GM12872 (cell line): ENCODE measurements around the gene HLCS.

Experiments
- TF ChIP-seq, protein P1 (sequence below): IDR thresholded peaks from 3 replicates; pipeline ENCODE4 v1.5.1; 2011; ENCODE audit warnings: low read depth, mild to moderate bottlenecking, low read length, moderate library complexity; ENCODE audit not compliant: insufficient read depth

The HLCS gene

DNA sequence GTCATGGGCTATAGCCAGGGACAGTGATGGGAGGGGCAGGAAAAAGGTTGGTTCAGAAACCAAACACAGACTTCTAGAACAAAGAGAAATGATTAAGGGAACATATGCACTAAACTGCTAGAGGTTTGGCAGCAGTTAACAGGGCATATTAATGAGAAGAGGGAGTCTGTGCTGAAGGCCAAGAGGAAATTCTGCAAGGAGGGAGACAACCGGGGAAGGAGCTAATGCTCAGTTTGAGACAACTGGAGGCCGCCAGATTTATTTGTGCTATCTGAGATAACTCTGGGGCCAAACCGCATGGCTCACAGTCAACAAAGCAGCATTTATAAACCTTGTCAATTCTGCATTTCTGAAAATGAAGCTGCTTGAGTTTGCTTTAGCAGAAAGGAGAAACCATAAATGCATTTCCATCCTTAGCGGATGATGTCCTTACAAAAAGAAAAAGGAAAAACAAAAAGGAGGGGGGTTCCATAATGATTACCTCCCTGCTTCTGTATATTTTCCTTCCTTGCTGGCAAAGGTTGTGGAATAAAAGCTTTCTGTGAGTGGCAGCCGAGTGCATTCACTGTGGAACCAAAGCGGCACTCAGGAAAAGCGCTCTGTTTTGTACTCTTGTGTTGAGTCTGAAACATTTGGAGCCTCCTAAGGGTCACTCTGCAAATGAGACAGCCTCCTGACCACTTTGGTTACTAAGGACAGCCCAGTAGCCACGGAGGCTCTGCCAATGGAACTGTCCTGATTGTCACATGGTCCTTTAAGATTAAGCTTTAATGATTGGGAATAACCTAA is 197.2 kb downstream of the HLCS start:
- TF ChIP-seq, protein P1, sequence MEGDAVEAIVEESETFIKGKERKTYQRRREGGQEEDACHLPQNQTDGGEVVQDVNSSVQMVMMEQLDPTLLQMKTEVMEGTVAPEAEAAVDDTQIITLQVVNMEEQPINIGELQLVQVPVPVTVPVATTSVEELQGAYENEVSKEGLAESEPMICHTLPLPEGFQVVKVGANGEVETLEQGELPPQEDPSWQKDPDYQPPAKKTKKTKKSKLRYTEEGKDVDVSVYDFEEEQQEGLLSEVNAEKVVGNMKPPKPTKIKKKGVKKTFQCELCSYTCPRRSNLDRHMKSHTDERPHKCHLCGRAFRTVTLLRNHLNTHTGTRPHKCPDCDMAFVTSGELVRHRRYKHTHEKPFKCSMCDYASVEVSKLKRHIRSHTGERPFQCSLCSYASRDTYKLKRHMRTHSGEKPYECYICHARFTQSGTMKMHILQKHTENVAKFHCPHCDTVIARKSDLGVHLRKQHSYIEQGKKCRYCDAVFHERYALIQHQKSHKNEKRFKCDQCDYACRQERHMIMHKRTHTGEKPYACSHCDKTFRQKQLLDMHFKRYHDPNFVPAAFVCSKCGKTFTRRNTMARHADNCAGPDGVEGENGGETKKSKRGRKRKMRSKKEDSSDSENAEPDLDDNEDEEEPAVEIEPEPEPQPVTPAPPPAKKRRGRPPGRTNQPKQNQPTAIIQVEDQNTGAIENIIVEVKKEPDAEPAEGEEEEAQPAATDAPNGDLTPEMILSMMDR: no peak

DNA sequence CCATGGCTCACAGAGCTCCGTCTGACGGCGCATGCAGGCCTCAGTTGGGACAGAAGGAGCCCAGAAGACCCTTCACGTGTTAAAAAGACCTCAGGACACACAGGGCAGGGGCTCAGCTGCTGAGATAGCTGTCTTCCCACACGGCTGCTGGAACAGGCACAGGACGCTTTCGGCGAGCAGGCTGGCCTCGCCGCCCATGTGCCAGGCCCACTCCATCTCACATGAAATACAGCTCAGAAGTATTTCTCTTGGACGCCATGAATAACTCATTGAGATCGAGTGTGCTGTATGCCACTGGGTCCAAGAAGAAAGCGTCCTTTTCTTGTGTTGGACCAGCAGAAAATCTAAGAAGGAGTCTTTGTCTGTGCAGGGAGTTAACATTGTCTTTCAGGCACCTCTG is 198.0 kb downstream of the HLCS start:
- TF ChIP-seq, protein P1: no peak

DNA sequence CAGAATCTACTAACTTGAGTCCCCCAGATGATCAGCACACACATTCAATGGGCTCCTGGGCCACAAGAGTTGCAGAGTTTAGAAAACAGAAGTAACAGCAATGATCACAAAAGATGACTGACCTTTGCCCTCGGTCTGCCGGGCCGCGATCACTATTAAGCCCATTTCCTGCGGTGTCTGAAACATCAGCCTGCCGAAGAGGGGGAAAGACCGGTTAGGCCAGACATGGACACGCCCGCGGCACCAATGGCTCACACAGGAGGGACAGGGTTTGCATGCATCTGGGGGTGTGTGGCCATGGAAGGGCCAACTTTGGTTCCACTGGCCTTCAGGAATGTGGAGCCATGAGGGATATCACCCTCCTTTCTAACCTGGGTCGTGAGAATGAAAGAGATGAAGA is 199.4 kb downstream of the HLCS start:
- TF ChIP-seq, protein P1: no peak

DNA sequence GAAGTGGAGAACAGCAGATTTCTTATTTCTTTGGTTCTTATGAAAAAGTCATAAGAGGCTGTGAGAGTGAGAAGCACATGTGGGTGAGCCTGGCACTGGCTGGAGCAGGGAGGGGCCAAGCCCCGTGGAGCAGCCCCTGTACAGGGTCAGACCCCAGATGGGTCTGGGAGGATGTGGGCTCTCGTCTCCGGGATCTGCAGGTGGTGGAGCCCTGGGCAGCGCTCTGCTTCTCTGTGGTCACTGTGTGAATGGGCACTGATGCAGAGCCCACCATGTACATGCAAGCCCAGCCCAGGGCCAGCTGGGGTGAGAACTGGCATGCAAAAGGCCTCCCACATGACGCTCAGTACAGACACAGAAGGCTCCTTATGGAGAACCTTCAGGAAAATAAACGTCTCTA is 200.0 kb downstream of the HLCS start:
- TF ChIP-seq, protein P1: no peak

DNA sequence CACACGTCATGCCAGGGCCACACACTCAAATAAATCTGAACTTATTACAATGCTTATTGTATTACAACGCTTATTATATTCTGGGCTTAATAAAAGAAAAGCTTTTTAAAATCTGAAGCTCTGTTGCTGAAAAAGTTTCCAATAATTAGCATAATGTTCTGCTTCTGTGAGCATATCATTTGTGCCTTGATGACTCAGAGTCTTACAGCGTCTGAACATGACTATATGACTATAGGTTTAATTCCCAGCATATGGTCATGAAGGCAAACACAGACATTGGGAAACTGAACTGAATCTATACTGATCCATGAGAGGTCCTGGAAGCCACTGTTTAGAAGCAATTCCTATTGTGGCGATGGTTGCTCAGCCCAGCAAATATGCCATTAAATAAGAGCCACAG is 201.2 kb downstream of the HLCS start:
- TF ChIP-seq, protein P1: no peak

DNA sequence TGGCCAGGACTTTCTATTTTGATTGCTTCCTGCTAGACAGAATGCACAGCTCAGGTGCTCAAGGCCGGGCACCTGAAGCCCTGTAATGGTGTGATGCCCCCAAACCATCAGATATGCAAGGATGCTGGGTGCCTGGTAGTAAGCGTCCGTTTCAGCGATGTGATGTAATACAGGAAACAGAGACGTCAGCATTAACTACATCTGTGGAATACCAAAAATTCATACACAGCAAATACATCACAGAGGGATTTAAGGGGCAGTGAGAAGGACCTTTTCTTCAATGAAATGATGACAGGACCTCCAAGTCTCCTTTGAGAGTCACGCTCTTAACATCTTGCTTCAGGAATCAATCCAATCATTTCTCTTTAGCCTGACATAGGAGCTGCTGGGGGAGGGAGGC is 203.2 kb downstream of the HLCS start:
- TF ChIP-seq, protein P1: no peak

DNA sequence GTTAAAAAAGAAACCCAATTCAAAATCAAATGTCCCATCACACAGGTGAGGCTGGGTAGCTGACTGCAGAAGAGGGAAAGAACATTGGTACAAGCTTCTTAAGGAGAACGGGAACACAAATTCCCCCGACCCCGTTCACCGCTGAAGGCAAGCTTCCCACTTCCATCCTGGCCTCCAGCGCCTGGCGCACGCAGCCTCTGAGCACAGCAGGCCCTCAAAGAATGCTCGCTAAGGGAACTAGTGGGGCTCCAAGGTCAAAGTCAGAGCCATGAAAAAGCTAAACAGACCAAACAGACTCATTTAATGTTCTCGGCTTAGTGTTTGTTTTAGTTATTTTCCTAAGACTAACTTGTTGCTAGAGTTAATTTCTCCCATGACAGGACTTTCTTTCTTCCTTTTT is 203.8 kb downstream of the HLCS start:
- TF ChIP-seq, protein P1: no peak

DNA sequence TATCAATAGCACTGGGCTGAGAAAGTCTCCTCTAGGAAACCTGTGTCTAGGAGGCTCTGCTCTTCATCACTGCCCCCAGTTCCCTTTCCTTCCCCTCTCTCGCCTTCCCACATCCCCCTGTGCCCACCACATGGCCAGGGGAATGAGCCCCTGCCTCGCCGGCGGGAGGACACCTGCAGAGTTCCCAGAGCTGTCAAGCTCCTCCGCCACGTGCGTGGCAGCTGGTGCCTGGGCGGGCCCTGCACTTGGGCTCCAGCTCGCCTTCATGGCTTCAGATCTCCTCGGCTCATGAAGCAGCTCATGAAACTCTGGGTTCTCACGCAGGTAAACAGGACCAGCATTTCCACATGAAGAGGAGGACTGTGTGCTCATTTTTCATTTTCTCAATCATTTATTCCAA is 204.8 kb downstream of the HLCS start:
- TF ChIP-seq, protein P1: no peak
